Fibroblast of lung (primary cell): ENCODE measurements around the gene POU5F2. TPM values are rescaled to one million over a fixed set of nuclear protein-coding genes. Genes with fewer than 3 reads are reported as not detected.

Source experiments
- DNase-seq, 2 donors: peaks; one replicate each; pipeline versions ENCODE4 v3.0.0 to v3.0.0-alpha.2; 2010; ENCODE audit warnings: low read depth in 2 of 2
- H2AFZ ChIP-seq: 2 replicates; pipeline ENCODE4 v1.5.1; 2012; ENCODE audit warnings: low read length, control low read depth, inconsistent platforms
- H3K27ac ChIP-seq: 2 replicates; pipeline ENCODE4 v1.5.1; 2011; ENCODE audit warnings: low read length, control low read depth; ENCODE audit not compliant: insufficient read depth
- H3K27me3 ChIP-seq: 2 replicates; pipeline ENCODE4 v1.5.1; 2011; ENCODE audit warnings: mild to moderate bottlenecking, low read length; ENCODE audit not compliant: control insufficient read depth, insufficient read depth
- H3K36me3 ChIP-seq: 2 replicates; pipeline ENCODE4 v1.5.1; 2011; ENCODE audit warnings: low read length; ENCODE audit not compliant: control insufficient read depth, insufficient read depth
- H3K4me1 ChIP-seq: 2 replicates; pipeline ENCODE4 v1.5.1; 2011; ENCODE audit warnings: low read length; ENCODE audit not compliant: control insufficient read depth, insufficient read depth; ENCODE audit errors: extremely low read depth
- H3K4me2 ChIP-seq: 2 replicates; pipeline ENCODE4 v1.5.1; 2011; ENCODE audit warnings: low read length, control low read depth; ENCODE audit not compliant: insufficient read depth; ENCODE audit errors: extremely low read depth
- H3K4me3 ChIP-seq, 4 experiments: fragments of 200-600 bp in 1 of 4; sonication (generic) in 1 of 4; replicated peaks in 1 of 4; 2 replicates each; pipeline ENCODE4 v1.5.1; 2011 to 2016; ENCODE audit warnings: low read length in 4 of 4, low read depth in 3 of 4, mild to moderate bottlenecking in 3 of 4, control low read depth in 2 of 4, inconsistent platforms in 1 of 4, mixed read lengths in 1 of 4; ENCODE audit not compliant: insufficient read depth in 1 of 4; ENCODE audit errors: control extremely low read depth in 1 of 4
- H3K79me2 ChIP-seq: 2 replicates; pipeline ENCODE4 v1.5.1; 2012; ENCODE audit warnings: mild to moderate bottlenecking, low read length, inconsistent platforms; ENCODE audit not compliant: control insufficient read depth, insufficient read depth
- H3K9ac ChIP-seq: 2 replicates; pipeline ENCODE4 v1.5.1; 2011; ENCODE audit warnings: mild to moderate bottlenecking, low read length, control low read depth; ENCODE audit not compliant: insufficient read depth
- H3K9me3 ChIP-seq: 2 replicates; pipeline ENCODE4 v1.5.1; 2012; ENCODE audit warnings: low read depth, low read length; ENCODE audit not compliant: control insufficient read depth, insufficient read depth
- H4K20me1 ChIP-seq: 2 replicates; pipeline ENCODE4 v1.5.1; 2011; ENCODE audit warnings: low read length; ENCODE audit not compliant: control insufficient read depth, insufficient read depth; ENCODE audit errors: extremely low read depth
- CTCF ChIP-seq, 2 donors: IDR thresholded peaks in 1 of 2; conservative IDR thresholded peaks in 1 of 2; 1 replicate in 1 of 2; 2 replicates in 1 of 2; pipeline ENCODE4 v1.5.1; 2011 to 2012; ENCODE audit warnings: low read length in 2 of 2, control low read depth in 1 of 2, inconsistent platforms in 1 of 2, low read depth in 1 of 2, mild to moderate bottlenecking in 1 of 2
- EZH2 ChIP-seq: IDR thresholded peaks from 2 replicates; pipeline ENCODE4 v1.5.1; 2012; ENCODE audit warnings: low read length, control low read depth, mild to moderate bottlenecking; ENCODE audit errors: missing control alignments
- polyA plus RNA-seq, 2 donors: library from polyadenylated mRNA; depleted of rRNA in 1 of 2; stranded (reverse) in 1 of 2; unstranded in 1 of 2; fragments of >200 nt; gene quantifications; 2 replicates each; pipeline ENCODE4 v1.2.1, GENCODE V29; 2011 to 2012; ENCODE audit warnings: missing spikeins in 1 of 2
- total RNA-seq: library from RNA; depleted of rRNA; stranded (reverse); fragments of >200 nt; gene quantifications from 2 replicates; pipeline ENCODE4 v1.2.1, GENCODE V29; 2014

POU5F2 gene
- total and polyA plus RNA-seq, 2 donors (not counting 1 experiment from before 2014, with no cell fraction given): 0.01 to 0.66 TPM

GRCh38 chr5:93704996-93705395, 36.4 kb downstream of the POU5F2 start:
- Histone ChIP-seq H3K4me1 (peaks cover 3% of the 10 kb centered on the region), H3K9ac (no peak overlapping the region), H3K27ac (no peak overlapping the region), H3K9me3 (no peaks in the 10 kb centered on the region), H3K4me2 (no peak overlapping the region), H2AFZ (no peak overlapping the region), H4K20me1 (no peaks in the 10 kb centered on the region), H3K79me2 (no peaks in the 10 kb centered on the region), H3K4me3 (no peak overlapping the region), H3K27me3 (no peaks in the 10 kb centered on the region), H3K36me3 (no peaks in the 10 kb centered on the region)
- TF ChIP-seq CTCF (conservative IDR thresholded peaks at IDR 0.05 in 1 of 2, IDR thresholded peaks at IDR 0.05 in 1 of 2; ENCODE audit: low read depth in 1 of 2, low read length in 2 of 2) (no peak), EZH2 (no peak)
- no peak for DNase-seq

DNA sequence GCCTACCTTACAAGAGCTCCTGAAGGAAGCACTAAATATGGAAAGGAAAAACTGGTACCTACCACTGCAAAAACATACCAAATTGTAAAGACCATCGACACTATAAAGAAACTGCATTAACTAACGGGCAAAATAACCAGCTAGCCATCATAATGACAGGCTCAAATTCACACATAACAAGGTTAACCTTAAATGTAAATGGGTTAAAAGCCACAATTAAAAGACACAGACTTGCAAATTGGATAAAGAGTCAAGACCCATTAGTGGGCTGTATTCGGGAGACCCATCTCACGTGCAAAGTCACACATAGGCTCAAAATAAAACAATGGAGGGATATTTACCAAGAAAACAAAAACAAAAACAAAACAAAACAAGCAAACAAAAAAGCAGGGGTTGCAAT, 49.4 kb downstream of the POU5F2 start:
- no peaks in the 10 kb centered on the region for H3K4me1 ChIP-seq
- H3K9ac ChIP-seq: no peak overlapping the region
- no peaks in the 10 kb centered on the region for H3K79me2 ChIP-seq
- H2AFZ ChIP-seq: no peak overlapping the region
- H3K36me3 ChIP-seq: no peaks in the 10 kb centered on the region
- no peaks in the 10 kb centered on the region for H4K20me1 ChIP-seq
- DNase-seq: no peak
- no peak overlapping the region for H3K4me2 ChIP-seq
- TF ChIP-seq EZH2 (no peak), CTCF (conservative IDR thresholded peaks at IDR 0.05 in 1 of 2, IDR thresholded peaks at IDR 0.05 in 1 of 2; ENCODE audit: low read depth in 1 of 2, low read length in 2 of 2) (no peak)
- no peaks in the 10 kb centered on the region for H3K27me3 ChIP-seq
- no peaks in the 10 kb centered on the region for H3K9me3 ChIP-seq
- H3K27ac ChIP-seq: no peak overlapping the region
- no peak overlapping the region for H3K4me3 ChIP-seq

Other genes starting within 250 kb of the POU5F2 start
- gene NR2F1-AS1, start 160.4 kb downstream of the POU5F2 start, total RNA-seq: 33.6 and 44.6 TPM in 2 replicates
- 22.4 and 29.6 TPM in 2 replicates for gene NR2F1-AS1, start 160.4 kb downstream of the POU5F2 start, polyA plus RNA-seq
- gene NR2F1, start 158.4 kb downstream of the POU5F2 start, total RNA-seq: 63.7 and 90.8 TPM in 2 replicates
- 64.4 and 90.5 TPM in 2 replicates for gene NR2F1, start 158.4 kb downstream of the POU5F2 start, polyA plus RNA-seq